ENCODE results near the gene MAD2L2. TPM values are rescaled to one million over a fixed set of nuclear protein-coding genes. Genes with fewer than 3 reads are reported as not detected.

The MAD2L2 gene
- total and polyA plus RNA-seq, 7 donors, result 25.9 to 61.8 (median 39.0) TPM

DNA sequence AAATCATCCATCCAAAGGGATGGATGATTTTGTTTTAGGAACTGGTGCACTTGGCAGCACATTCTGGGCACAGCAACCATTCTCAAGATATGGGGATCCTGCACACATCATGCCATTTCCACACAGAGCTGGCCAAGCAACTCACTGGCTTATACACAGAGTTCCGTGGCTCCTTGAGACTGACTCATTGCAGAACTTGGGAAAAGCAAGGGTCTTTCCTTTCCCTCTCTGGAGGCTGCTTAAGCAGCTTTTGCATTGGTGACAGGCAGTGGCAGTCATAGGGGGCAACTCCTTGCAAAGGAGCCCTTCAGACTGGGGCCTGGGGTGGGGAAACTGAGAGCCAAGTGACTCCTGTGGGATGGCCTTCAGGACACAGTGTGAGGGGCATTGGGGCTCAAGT lies 1.9 kb upstream of the MAD2L2 start:
- peaks cover 7% of the 10 kb centered on the region for H3K4me1 ChIP-seq
- intact Hi-C loops (cut with DNase I), result no loop called here
- H3K9me3 ChIP-seq, result no peaks in the 10 kb centered on the region
- ATAC-seq (no peak), DNase-seq (no peak)
- H3K27ac ChIP-seq, result no peak overlapping the region
- no peak overlapping the region for H3K4me3 ChIP-seq
- no peaks in the 10 kb centered on the region for H3K27me3 ChIP-seq (ENCODE audit: insufficient read depth in 3 of 3, low read length in 2 of 3)
- TF ChIP-seq CTCF (IDR thresholded peaks at IDR 0.05), result no peak
- WGBS, 3 donors, result 35 to 50% (median 42%) methylated on average over 1 of the region's 1 CpG
- H3K36me3 ChIP-seq (ENCODE audit: insufficient read depth in 1 of 2, low read depth in 1 of 2), result no peaks in the 10 kb centered on the region

DNA sequence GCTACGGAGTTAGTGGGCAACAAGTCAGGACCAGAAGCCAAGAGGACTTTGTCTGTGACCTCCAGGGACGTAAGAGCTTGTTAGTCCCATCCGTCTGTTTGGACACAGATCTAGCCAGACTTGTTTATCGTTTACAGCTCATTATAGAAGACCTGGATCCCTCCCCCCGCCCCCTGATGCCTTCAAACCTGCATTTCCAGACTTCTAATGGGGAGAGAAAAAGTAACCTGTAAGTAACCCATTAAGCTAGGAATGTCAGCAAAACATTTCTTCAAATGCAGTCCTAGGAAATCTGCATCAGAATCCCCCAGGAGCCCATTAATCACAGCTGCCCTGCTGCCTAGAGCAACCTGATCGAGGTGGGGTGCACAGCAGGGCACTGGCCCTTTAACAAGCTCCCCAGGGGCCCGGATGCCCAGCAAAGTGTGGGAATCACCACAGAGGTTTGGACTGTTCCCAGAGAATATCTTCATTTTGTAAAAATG lies 1.4 kb upstream of the MAD2L2 start:
- TF ChIP-seq CTCF (IDR thresholded peaks at IDR 0.05), result no peak
- H3K36me3 ChIP-seq (ENCODE audit: insufficient read depth in 1 of 2, low read depth in 1 of 2), result no peaks in the 10 kb centered on the region
- WGBS, 3 donors, result 33 to 48% (median 37%) methylated on average over 7 of the region's 7 CpGs
- H3K27me3 ChIP-seq (ENCODE audit: insufficient read depth in 3 of 3, low read length in 2 of 3), result no peaks in the 10 kb centered on the region
- ATAC-seq (no peak), DNase-seq (no peak)
- no peaks in the 10 kb centered on the region for H3K9me3 ChIP-seq
- no peak overlapping the region for H3K27ac ChIP-seq
- intact Hi-C loops (cut with DNase I), result no loop called here
- H3K4me3 ChIP-seq, result no peak overlapping the region
- peaks cover 7% of the 10 kb centered on the region for H3K4me1 ChIP-seq

DNA sequence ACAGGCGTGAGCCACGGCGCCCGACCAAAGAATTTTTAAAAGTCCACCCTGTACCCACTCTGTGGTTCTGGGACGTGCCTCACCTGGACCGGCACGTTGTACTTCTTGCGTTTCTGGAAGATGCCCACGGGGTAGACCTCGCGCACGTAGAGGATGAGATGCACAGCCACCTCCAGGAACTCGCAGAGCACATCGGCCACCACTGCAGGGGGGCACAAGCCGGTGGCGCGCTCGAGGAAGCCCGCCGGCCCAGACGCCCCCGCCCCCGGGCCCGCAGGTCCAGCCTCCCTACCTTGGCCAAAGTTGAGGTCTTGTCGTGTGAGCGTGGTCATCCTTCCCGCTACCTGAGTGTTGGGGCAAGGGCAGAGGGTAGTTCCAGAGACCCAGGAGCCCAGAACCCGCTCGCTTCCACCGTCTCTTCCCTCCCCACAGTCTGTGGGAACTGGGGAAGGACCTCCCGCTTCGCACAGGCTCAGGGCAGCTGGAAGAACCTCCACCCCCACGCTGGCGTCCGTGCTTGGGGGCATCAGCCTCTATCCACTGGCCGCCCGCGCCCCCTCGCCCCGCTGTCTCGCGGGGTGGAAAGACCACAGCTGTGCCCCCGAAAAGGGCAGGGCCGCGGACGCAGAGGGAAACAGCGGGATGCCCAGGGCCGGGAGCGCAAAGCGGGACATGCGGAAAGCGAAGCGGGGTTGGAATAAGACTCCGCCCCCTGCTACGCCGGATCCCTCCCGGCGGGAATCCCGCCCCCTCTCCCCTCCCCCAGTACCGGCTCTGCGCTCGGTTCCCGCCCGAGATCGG lies 478 bp downstream of the MAD2L2 start:
- Histone ChIP-seq H3K36me3 (ENCODE audit: insufficient read depth in 1 of 2, low read depth in 1 of 2) (peaks cover 0 to 17% of the 10 kb centered on the region in 2 donors), H3K4me3 (peak overlapping the region; percentile 85), H3K27me3 (ENCODE audit: insufficient read depth in 3 of 3, low read length in 2 of 3) (no peaks in the 10 kb centered on the region), H3K4me1 (peaks cover 7% of the 10 kb centered on the region), H3K27ac (peak overlapping the region; percentile 85), H3K9me3 (no peaks in the 10 kb centered on the region)
- ATAC-seq (peak; percentile 13 to 48 (median 33)), DNase-seq (peak in 1 of 2 donors; percentile 64)
- 8 to 15% (median 9%) methylated on average over 49 to 65 of the region's 65 CpGs for WGBS, 3 donors
- intact Hi-C loops (cut with DNase I), result no loop called here
- TF ChIP-seq CTCF (IDR thresholded peaks at IDR 0.05), result no peak

DNA sequence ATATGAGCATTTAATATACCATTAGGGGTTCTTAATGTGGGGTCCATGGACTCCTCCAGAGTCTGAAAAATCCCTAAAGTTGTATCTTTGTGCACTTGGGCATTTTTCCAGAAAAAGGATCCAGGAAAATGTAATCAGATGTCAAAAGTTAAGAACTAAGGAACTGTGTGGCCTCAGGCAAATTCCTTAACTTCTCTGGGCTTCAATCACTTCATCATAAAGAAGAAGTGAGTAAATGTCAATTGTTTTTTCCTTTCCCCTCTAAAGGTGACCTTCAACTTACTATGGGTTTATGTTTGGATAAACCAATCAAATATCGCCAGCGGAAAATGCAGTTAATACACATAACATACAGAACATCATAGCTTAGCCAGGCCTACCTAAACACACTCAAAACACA lies 2.5 kb downstream of the MAD2L2 start:
- ATAC-seq (no peak), DNase-seq (no peak)
- no peak for TF ChIP-seq CTCF (IDR thresholded peaks at IDR 0.05)
- Histone ChIP-seq H3K27me3 (ENCODE audit: insufficient read depth in 3 of 3, low read length in 2 of 3) (no peaks in the 10 kb centered on the region), H3K4me1 (peaks cover 7% of the 10 kb centered on the region), H3K27ac (no peak overlapping the region), H3K4me3 (no peak overlapping the region), H3K36me3 (ENCODE audit: insufficient read depth in 1 of 2, low read depth in 1 of 2) (peaks cover 0 to 38% of the 10 kb centered on the region in 2 donors), H3K9me3 (no peaks in the 10 kb centered on the region)
- intact Hi-C loops (cut with DNase I), result loop anchor here in 1 of 2 donors (5.0 kb wide), 1 partner anchor 39 kb away; no protein-coding TSS in a partner anchor
- WGBS, 3 donors, result 98 to 100% (median 99%) methylated on average over 2 of the region's 2 CpGs
